Inferior parietal cortex (tissue), 1 donor: ENCODE measurements around the gene NIN.
"Not testable (repeated sequence)": the region's sequence is repeated elsewhere in the genome, so short reads cannot be mapped to it uniquely, and the experiment has no call there.

ENCODE experiments used
- DNase-seq: peaks from one replicate; pipeline ENCODE4 v3.0.0-alpha.2; 2016; ENCODE audit errors: extremely low spot score

Gene NIN

DNA sequence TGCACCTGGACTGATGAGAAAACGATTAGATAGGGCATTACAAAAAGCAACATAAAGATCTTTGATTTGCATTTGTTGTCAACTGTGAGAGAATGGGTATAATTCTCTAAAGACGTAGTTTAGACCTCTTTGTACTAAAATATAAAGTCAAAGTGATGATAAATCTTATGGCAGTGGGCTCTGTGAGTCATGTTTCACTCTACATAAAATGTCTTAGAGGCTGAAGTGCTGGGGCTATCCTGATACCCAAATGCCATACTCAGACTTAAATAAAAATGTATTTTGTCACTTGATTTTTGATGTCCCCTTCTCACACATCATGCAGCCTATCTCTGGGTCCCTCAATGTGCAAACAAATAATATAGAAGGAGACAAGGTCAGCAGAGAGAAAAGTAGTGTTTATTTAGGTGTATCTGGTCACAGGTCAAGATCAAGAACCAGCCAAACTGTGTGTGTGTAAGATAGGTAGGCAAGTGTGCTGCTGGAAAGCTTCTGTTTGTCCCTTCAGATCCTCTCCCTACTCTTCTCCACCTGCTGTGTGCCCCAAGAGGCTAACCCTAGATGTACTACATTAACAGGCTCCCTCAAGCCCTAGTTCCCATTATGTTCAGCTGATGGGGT, 7.0 kb upstream of the NIN start:
- DNase-seq: no peak

DNA sequence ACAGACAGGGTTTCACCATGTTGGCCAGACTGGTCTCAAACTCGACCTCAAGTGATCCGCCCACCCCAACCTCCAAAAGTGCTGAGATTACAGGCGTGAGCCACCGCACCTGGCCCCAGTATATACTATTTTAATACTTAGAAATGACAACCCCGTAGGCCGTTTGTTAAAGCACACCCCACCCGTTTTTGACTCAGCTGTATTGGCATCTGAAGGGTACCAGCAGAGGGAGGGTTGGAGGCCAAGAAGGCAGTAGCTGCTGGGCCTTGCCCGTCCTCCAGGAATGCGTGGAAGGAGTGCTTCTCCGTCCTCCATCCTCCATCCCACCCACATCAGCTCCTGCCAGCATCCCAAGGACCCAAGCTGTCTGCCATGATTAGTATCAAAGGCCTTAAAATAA, 6.3 kb upstream of the NIN start:
- no peak for DNase-seq

DNA sequence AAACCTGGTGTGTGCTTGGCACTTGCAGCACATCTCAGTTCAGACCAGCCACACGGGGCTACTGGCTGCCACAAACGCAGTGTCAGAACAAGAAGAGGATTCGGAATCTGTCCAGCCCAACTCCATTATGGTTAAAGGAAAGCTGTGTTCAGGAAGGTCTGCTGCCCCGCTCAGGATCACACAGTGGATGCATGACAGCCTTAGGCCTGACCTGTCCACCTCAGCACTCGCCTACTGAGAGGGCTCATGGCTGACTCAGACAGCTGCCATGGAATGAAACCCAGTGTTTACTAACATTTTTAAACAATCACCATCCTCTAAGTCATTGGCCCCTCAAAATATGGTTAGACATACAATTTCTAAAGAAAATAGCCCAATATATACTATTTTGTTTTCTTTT, 5.6 kb upstream of the NIN start:
- no peak for DNase-seq

DNA sequence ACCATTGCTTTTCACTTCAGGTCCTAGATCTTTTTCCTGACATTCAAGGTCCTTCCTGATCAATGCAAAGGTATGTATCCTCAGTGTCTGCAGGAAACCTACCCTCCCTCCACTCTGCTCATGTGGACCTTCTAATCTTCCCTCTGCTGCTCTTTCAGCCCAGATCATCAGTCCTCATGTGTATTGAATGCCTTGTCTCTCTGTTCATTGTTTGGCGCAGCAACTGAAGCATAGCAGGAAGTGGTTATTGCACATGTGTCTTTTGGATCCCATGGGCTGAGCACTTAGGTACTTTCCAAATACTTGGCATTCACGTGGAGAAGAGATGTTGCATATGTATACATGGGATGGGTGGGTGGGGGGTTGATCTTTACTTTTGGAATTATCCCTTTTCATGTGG, 4.3 kb upstream of the NIN start:
- DNase-seq: no peak

DNA sequence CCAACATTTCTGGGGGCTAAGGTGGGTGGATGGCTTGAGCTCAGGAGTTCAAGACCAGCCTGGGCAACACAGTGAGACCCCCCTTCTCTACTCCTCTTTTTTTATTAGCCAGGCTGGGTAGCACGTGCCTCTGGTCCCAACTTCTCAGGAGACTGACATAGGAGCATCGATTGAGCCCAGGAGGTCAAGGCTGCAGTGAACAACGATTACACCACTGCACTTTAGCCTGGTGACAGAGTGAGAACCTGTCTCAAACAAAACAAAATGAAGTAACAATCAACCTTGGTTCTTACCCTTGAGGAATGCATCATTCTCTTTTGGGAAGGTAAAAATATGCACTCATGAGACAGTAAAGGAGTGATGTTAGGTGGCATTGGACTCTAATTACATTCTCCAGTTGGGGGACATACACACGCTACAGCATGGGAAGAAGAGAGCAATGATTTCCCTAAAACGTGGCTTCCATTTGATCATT, 3.9 kb upstream of the NIN start:
- no peak for DNase-seq

DNA sequence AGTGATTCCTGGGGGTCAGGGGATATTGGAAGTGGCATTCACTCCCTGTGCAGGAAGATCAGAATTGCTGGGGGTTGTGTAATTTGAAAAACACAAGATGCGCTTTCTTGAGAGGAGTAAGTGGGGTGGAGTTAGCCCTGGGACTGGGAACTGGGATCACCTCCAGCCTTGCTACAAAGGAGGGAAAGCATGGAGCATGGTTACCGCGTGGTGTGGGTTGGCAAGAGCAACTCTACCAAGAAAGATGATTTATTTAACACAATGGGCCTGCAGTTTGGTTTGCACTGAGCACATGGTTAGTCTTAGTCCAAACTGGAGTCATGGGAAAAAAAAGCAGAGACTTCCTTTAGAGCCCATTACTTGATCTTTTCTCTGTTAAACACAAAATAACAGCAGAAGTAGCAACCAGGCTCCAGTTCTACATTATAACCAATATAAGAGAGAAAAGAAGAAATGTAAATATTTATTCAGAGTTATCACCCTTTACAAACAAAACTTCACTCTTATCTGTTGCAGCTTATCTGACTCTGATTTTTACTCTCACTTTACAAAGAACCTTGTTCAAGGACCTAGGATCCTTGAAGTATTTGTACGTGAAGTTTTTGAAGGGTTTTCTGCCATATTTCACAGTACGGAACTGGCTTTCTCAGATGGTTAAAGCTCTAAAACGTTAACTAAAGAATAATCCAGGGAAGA, 2.1 kb upstream of the NIN start:
- DNase-seq: no peak

DNA sequence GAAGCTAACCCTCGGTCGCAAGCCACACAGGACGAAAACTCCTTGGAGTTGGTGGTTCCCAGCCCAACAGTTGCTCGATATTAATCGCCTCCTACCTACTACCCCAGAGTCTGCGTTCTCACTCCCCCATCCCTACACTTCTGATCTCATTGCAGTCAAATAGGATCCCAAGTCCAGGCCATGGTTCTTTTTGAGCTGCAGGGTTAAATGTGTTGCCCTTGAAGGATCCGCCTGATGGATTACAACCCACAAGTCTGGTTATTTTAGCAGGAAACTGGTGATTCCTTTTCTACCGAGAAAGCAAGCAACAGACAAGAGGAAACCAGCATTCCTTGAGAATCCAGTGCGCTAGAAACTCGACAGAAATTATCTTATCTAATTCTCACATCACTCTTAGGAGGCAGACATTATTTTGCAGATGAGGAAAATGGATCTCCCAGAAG, 785 bp upstream of the NIN start:
- DNase-seq: no peak

DNA sequence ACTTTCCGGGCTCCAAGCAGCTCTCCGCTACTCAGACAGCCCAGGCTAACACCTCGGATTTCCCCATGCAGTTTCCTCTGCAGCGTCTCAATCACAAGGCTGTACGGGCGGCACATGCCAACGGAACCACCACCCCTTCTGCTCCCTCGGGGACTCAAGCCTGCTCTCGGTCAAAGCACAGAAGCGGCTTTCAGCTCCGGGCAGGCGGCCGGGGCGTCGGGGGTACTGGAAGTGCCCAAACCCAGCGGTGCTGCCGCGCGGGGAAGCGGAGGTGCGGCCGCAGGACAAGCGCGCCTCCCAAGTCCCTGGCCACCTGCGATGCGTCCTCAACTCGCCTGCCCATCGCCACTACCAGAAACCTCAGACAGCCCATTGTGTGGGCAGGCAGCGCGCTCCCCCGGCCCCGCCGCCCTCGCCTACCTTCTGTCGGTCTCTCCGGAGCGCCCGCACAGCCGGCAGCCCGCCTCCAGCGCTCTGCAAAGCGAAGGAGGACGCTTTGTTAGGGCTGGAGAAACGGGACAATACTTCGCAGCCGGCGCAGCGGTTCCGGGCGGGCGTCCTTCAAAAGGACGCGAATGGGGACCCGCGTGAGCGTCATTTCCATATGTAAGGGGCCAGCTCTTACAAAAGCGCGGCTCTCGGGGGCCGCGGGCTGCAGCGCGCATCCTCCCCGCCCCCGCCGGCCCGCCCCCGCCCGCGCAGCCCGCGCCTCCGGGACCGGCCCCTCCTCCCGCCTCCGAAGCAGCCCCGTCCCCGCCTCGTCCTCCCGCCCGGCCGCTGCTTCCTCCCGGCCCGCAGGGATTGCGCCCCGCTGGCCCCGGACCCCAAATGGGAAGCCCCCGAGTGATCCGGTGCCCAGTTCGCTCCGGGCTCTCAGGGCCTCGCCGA, 674 bp downstream of the NIN start:
- DNase-seq: no peak

DNA sequence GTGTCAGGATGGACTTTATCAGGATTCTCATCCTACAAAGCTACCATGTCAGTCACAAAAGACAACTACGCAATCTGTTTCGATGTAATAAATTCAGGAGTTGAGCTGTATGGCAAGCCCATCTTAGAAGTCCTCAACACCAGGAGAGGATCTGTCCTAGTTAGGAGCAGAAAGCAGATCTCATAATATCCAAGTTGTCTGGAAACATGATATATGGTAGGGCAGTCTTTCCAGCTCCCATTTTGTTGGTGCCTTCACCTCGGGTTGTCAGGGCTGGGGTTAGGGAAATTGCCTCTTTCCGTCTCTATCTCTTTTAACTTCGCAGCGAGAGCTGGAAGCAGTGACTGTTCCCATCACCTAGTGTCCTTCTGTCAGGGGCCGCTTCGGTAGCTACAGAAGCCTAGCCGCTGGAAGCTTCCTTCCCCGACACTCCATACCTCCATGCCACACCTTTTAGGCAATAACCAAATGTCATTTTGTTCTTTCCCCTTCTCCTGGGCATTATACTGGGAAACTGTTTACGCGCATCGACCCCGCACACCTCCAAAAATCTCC, 1.4 kb downstream of the NIN start:
- no peak for DNase-seq

DNA sequence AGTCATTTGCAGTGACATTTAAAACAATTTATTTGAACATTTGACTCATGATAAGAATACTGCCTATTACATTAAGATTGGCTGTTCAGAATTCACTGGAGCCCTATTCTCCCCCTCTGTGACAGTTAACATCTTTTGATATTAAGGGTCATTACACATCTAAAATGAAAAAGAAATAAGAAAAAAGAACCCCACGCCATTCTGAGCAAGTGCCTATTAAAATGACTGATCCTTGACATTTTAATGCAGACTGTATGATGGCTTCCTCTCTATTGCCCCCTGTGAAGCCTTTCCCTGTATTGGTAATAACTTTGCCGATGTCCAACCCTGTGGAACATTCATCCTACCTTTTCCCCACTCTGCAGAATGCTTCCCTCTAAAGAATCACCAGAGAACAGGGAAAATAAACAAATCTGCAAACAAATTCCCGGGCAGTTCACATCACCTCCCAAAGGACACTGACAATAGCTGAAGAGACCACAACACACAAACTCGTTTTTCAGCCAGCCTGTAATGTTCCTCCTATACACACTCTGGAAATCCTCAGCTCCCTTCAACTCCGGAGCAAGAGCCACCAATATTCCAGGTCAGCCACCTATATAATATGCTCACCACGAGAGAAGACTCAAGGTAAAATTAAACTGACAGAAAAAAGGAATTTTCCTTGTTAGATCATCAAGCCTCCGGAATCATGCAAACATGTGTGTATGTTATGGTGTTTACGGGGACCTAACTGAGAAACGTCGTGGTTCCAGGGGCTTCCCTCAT, 2.1 kb downstream of the NIN start:
- DNase-seq: no peak

DNA sequence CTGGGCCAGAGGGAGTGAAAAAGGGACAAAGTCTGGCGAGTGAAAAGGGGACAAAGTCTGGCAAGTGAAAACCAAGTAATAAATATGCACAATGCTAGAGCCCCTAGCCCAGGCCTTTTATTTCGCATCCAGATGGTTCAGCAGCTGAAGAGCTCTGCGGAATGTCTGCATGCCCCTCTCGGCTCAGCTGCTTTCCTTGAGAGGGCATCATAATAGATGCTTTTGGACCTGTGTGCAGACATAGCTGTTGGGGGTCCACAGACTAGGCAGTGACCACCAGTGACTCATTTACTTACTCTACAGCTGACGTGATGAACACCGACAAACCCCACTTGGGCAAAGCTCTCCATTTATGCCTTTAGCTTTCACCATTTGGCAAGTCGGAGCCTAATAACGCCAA, 4.3 kb downstream of the NIN start:
- DNase-seq: no peak

DNA sequence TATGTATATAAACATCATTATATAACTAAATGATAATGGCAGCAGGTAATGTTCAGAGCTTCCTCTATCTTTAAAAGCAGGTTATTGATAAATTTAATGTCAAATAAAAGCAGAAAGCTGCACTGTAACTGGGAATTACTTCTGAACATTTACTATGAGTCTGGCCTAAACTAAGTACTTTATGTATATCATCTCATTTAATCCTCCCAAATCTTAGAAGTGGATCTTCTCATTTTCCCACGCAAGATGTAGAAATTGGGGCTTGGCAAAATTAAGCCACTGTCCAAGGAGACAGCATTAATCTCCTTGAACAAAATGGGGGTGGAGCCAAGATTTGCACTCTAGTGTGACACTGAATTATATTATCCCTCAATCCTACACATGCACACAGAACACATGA, 5.7 kb downstream of the NIN start:
- DNase-seq: no peak

DNA sequence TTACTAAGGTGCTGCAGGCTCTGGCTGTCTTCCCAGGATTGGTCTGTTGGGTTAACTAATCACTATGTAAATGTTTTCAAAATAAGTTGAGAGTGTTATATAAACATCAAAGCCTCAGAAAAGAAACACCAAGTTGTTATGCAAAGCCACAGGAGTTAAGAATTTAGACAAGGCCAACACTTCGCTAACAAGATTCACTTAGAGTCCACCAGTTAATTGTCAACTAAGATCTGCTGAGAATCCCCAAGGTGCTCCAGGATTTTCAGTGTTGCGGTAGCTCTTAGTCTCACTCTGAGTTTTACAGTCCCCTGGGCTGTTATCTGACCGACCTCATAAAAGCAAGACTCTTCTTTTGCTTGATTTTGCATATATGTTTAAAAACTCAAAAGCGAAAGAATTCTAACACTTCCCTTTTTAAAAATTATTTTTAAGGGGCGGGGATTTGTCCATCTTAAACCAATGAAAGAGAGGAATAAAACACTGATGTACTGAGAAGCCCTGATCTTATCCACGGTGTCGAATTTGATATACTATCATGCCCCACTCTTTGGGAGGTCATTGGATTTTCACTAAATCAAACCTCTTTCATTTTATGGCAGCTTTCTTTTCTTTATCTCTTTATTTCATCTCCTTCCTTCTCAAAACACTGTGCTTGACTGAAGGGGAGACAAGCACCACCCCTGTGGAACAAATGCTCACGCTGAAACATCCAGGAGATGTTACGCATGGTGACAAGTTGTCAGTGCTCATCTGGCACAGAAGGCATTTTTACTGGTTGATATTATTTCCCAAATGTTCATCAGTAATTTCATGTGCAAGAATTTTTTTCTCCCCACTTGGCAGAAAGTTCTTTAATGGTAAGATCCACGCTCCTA, 7.0 kb downstream of the NIN start:
- DNase-seq: no peak

DNA sequence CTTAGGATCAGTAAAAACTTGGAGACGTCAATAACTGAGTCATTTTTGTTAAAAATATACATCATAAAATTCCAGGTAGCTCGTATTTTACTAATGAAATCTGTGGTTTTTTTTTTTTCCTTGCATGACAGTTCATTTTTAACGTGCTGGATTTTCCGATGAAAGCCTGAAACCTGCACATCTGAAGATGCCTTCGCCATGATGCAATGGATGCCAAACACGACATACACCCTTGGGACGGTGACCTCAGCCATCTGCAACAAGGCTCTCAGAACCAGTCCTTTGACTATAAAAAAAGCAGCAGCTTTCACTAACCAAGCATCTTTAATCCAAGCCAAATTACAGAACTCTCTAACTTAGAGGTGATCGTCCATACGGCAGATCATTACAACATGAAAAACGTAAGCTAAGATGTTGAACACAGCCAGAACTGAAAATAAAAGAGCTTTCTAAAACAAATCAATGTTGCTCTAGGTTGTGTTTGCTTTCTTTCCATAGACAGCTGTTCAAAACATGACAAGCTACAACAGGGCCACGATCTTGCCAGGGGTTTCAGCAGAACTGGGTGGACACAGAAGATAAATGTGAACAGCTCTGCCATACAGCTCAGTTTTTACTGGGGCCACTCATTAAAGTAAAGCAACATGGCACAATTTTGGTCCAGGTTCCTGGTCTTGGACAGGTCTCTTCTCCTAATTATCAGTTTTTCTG, 7.8 kb downstream of the NIN start:
- DNase-seq: no peak

DNA sequence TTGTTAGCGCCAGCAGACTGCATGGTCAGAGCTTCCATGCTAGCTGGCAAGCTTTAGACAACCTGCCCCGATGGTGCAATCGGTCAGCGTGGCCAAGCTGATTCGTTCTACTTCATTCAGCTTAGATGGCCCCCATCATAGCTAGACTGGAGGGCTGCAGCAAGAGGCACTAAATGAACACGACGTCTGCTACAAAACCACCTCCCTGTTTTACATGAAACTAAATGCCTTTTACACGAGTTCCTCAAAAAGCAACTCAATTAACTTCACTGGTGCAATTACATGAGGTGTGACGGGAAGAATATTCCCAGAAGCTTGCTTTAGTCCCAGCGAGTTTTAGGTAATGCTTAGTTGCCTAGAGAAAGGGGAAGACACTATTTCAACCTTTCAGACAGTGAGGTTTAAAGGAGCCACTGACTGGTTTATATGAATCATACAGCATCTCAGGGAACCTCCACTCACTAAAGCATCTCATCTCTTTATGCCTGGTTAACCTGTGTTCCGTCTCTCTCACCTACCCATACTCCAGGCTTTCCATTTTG, 8.4 kb downstream of the NIN start:
- DNase-seq: no peak

DNA sequence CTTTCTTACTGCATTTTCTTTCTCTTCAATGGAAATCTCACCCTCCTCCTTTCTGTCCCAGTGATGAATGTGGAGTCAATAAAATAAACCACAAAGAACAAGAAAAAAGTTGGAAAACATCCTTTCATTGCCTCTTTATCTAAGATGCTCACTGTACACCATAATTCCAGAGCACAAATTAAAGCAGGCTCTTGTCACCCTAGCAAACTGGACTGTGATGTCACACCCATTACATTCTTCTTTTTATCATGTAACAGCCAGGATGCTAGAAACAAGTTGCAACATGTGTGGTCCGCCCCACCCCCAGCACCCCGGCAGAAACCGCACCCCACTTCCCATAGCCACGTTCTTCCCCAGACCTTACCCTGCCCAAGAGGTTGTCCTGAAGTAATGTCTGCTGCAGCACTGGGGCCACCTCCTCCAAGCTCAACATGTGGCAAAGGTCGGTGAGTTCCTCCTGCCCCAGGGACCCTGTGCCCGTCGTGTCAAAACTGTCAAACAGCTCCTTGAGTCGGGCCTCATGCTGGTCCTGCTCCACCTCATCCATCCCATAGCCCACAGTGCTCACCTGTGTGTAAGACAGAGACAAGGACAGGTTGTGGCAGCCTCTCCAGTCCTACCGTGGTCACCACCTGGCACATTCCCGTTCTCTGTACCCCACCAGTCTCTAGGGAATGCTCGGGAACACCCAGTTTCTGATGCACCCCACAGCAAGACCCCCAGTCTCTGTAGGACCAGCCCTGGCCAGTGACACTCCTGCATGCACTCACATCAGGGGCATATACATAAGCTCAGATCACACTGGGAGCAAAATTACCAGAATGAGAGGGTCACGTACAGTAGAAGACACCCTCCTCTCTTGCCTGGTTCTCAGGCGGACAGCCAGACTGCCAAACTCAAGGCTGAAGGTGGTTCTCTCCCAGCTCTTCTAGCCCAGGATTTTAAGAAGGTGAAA, 9.2 kb downstream of the NIN start:
- DNase-seq: no peak

DNA sequence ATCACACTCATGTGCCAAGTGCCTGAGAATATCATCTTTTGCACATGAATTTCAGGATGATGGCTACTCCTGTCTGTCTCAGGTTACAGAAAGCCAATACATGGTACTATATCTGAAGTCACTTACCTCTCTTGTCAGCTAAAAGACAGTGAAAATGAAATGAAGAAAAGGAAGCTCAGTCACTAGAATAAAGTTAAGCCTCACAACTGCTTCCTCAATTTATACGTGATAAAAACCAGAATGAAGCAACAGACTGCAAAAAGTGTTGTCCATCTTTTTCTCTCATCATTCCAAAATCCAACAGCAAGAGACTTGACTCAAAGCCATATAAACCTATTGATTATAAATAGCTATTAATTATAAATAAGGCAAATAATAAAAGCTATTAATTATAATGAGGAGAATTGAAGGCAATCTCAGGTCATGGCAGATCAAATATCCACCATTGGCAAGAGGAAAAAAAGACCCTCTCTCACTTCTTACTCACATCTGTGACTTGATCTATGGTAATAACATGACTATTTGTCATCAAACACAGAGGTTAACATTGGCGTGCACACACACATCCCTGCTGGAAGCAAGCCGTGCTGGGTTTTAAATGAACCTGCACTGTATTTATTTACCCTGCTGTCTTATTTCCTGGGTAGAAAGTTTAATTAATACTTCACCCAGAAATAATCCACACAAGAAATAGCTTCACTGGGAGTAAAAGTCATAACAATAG, 10.0 kb downstream of the NIN start:
- DNase-seq: no peak

DNA sequence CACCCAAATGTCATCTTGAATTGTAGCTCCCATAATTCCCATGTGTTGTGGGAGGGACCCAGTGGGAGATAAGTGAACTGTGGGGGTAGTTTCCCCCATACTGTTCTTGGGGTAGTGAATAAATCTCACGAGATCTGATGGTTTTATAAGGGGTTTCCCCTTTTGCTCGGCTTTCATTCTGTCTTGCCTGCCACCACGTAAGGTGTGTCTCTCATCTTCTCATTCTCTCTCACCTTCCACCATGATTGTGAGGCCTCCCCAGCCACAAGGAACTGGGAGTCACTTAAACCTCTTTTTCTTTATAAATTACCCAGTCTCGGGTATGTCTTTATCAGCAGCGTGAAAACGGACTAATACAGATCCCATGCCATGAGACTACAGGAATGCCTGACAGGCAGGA, 11.7 kb downstream of the NIN start:
- not testable (repeated sequence) for DNase-seq
